ENCODE measurements around the gene KMT2E.
"Not testable (repeated sequence)": the region's sequence is repeated elsewhere in the genome, so short reads cannot be mapped to it uniquely, and the experiment has no call there.

KMT2E gene

GRCh38 chr7:105003872-105004510, 10.0 kb upstream of the KMT2E start:
- peak overlapping the region in 16 of 21 experiments; percentile 13 to 81 (median 56) for H3K27ac ChIP-seq
- H3K4me3 ChIP-seq = no peak overlapping the region

GRCh38 chr7:105005006-105005405, 9.0 kb upstream of the KMT2E start:
- not testable (repeated sequence) for H3K4me3 ChIP-seq
- H3K27ac ChIP-seq = peak overlapping the region in 5 of 21 experiments; percentile 10 to 81 (median 49)

GRCh38 chr7:105005486-105005885, 8.5 kb upstream of the KMT2E start:
- H3K27ac ChIP-seq = peak overlapping the region in 2 of 21 experiments; percentile 43 to 49
- not testable (repeated sequence) for H3K4me3 ChIP-seq

GRCh38 chr7:105006367-105007136, 7.5 kb upstream of the KMT2E start:
- H3K27ac ChIP-seq = peak overlapping the region in 8 of 21 experiments; percentile 9 to 100 (median 20)
- H3K4me3 ChIP-seq = no peak overlapping the region

- Histone ChIP-seq H3K27ac (peak overlapping the region in 6 of 21 experiments; percentile 14 to 100 (median 24)), H3K4me3 (no peak overlapping the region)
Observed at GRCh38 chr7:105007298-105007697, 6.7 kb upstream of the KMT2E start.

- Histone ChIP-seq H3K27ac (peak overlapping the region in 19 of 21 experiments; percentile 12 to 100 (median 100)), H3K4me3 (peak overlapping the region; percentile 73 to 95 (median 89))
Observed at GRCh38 chr7:105009667-105010503, 4.1 kb upstream of the KMT2E start.

GRCh38 chr7:105010504-105011130, 3.4 kb upstream of the KMT2E start:
- H3K4me3 ChIP-seq = peak overlapping the region; percentile 73 to 95 (median 89)
- peak overlapping the region in 20 of 21 experiments; percentile 73 to 100 (median 100) for H3K27ac ChIP-seq

GRCh38 chr7:105011141-105011830, 2.7 kb upstream of the KMT2E start:
- peak overlapping the region; percentile 73 to 95 (median 89) for H3K4me3 ChIP-seq

GRCh38 chr7:105011831-105012502, 2.0 kb upstream of the KMT2E start:
- Histone ChIP-seq H3K27ac (peak overlapping the region; percentile 92 to 100 (median 100)), H3K4me3 (peak overlapping the region; percentile 73 to 95 (median 89))

More at GRCh38 chr7:105011141-105011830, 2.7 kb upstream of the KMT2E start:
- peak overlapping the region; percentile 92 to 100 (median 100) for H3K27ac ChIP-seq

GRCh38 chr7:105012503-105013220, 1.3 kb upstream of the KMT2E start:
- peak overlapping the region; percentile 92 to 100 (median 100) for H3K27ac ChIP-seq
- peak overlapping the region; percentile 73 to 95 (median 89) for H3K4me3 ChIP-seq

GRCh38 chr7:105013221-105013815, 687 bp upstream of the KMT2E start:
- Histone ChIP-seq H3K27ac (peak overlapping the region; percentile 92 to 100 (median 100)), H3K4me3 (peak overlapping the region; percentile 73 to 95 (median 89))

- H3K4me3 ChIP-seq = peak overlapping the region; percentile 73 to 95 (median 89)
- peak overlapping the region; percentile 92 to 100 (median 100) for H3K27ac ChIP-seq
Observed at GRCh38 chr7:105014693-105015389, 836 bp downstream of the KMT2E start.

GRCh38 chr7:105015390-105015965, 1.5 kb downstream of the KMT2E start:
- Histone ChIP-seq H3K27ac (peak overlapping the region; percentile 92 to 100 (median 100)), H3K4me3 (peak overlapping the region; percentile 73 to 95 (median 89))

GRCh38 chr7:105016068-105016708, 2.2 kb downstream of the KMT2E start:
- peak overlapping the region in 16 of 21 experiments; percentile 10 to 100 (median 100) for H3K27ac ChIP-seq
- peak overlapping the region; percentile 73 to 95 (median 89) for H3K4me3 ChIP-seq

All from skin epidermis (tissue), 12 donors.